Kasumi-1 (cell line): ENCODE measurements around the gene ZFR.
A peak's percentile ranks its signal among the peaks of the same experiment; 100 is the strongest.
"Not testable (repeated sequence)": the region's sequence is repeated elsewhere in the genome, so short reads cannot be mapped to it uniquely, and the experiment has no call there.

ENCODE experiments used
- DNase-seq, 2 experiments: peaks; one replicate each; lab custom pipeline; 2025; lab: John Stamatoyannopoulos, UW

ZFR gene

DNA sequence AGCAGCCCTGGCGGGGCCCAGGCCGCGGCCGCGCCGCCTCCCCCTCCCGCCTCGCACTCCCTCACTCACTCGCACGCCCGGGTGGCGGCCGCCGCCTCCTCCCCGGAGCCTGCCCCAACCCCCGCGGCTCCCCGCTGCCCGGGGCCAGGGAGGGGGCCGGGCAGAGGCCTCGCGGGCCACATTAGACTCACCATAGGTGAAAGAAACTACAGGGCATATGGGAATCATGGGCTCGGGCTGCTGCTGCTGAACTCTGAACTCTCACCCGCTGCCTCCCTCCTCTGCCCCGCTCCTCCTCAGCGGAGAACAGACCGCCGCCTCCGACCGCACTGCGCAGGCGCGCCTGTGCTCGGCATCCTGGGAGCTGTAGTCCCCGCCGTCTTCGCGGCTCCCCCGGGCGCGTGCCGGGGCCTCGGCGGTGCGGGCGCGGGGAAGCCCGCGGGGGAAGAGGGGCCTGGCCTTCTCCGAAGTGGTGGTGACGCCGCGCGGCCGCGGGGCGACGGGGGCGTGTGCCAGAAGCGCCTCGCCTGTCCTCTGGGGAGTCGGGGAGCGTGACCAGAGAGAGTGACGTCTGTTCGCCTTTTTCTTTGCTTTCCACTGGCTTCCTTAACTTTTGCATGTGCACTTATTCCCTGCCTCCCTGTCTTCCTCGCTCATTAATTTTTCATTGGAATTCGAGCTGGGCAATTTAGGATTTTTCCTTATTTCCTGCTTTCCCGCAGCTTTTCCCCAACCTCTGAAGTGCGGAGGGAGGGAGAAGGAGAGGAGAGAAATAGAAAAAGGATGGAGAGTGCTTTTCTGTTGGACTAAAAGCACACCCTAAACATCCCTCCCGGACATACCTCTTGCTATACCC lies at the start of gene ZFR:
Gene ZFR, minus strand, starts transcription at position 310 of the 856 bp plus-strand sequence. Its CDS starts 82 bp downstream, at position 228.
- DNase-seq: peak; percentile 88 to 90

- no peak for DNase-seq
These were observed 46.5 kb upstream of the ZFR start for GRCh38 chr5:32490972-32491557.

- peak; percentile 76 to 89 for DNase-seq
These were observed 45.4 kb upstream of the ZFR start for GRCh38 chr5:32489791-32490562.

DNA sequence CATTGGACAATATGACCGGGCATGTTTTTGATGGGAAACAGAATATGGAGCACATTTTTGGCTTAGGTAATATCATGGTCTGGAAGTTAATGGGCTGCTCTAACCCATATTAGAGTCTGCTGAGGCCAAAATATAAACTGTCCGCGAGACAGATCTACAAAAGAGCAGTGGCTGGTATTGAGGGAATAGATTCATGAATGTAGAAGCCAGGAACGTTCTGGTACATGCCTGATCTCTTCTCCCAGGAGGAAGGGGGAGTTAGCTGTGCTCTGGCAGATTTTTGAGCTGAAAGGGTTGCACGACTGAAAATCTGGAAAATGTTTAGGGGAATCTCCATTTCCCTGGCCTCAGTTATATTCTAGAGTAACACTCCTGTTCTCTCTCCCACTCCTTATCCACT lies 42.9 kb upstream of the ZFR start:
- no peak for DNase-seq

DNA sequence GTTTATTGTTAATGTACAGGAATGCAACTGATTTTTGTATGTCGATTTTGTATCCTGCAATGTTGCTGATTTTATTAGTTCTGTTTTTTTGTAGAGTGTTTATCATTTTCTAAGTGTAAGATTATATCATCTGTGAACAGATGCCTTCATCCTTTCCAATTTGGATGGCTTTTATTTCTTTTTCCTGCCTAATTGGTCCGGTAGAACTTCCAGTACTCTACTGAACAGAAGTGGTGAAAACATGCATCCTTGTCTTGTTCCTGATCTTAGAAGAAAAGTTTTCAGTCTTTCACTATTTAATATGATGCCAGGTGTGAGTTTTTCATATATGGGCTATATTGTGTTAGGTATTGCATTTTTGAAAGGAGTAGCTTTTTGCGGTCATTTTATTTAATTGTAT lies 42.5 kb upstream of the ZFR start:
- DNase-seq: no peak

- DNase-seq: no peak
These were observed 37.7 kb upstream of the ZFR start for GRCh38 chr5:32482193-32482592.

GRCh38 chr5:32479096-32479495 lies 34.6 kb upstream of the ZFR start:
- no peak for DNase-seq

GRCh38 chr5:32476891-32477290 lies 32.4 kb upstream of the ZFR start:
- no peak for DNase-seq

DNA sequence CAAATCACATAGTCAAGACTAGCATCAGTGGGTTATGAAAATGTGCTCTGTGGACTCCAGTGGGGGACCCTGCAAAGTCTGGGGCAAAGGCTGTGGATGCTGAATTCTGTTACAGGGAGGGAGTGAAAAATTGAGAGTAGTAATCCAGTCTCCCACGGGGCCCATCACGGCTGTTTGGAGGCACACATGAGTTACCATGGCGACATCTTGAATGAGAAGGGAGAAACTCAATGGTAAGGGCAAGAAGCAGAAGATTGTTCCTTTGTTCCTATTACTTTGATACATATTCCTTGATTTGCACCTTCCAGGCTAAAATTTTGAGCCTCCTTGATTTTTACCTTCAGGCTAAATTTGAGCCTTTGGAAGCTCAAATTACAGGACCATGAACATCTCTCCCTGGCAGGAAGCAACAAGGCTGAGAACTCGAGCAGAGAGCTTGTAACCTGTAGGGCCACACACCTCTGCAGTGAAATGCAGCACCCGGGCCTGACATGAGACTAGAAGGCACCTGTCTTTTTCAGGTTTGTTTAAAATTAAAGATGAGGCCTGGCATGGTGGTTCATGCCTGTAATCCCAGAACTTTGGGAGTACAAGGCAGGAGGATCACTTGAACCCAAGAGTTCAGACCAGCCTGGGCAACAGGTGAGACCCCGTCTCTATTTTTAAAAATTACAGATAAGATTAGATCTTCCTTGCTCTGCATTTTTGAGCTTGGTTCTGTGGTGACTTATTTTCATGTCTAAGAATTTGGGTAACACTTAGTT lies 31.0 kb upstream of the ZFR start:
- no peak for DNase-seq

DNA sequence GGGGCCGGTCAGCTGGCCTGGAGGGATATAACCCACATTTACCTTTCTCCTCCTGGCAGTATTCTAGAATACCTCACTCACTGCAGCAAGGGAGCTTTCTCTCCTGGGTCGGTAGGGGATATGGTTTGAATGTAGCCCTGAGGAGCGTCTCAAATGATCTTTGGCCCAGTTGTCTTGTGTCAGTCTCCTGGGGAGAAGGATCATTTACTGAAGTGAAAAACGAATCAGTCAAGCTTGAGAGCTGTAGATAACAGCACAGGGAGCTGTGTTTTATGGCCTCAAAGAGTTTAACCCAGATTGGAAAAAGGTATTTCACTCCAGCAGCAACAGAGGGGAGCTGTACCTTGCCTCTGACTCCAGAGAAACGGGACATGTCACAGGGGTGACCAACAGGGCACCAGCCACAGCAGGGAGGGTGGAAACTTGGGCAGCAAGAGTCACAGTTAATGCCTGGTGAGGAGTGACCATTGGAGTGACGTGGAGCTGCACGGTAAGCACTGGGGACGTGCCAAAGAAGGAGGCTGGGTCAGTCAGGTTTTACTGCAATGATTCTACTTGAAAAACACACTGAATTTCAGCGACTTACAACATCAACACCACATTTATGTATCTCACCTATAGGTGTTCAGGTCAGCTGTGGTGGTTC lies 29.8 kb upstream of the ZFR start:
- no peak for DNase-seq

DNA sequence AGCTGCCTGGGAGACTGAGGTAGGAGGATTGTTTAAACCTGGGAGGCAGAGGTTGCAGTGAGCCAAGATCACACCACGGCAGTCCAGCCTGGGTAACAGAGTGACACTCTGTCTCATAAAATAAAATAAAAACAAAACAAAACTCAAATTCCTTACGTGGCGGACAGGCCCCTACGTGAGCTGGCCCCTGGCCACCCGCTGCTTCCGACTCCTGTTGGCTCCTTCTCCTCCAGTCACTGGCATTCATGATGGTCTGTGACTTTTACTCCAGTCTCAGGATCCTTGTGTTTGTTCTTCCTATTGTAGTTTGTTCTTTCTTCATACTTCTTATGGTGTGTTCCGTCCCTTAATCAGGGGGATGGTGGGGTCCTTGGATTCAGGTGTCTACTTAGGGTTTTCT lies 28.5 kb upstream of the ZFR start:
- DNase-seq: no peak

DNA sequence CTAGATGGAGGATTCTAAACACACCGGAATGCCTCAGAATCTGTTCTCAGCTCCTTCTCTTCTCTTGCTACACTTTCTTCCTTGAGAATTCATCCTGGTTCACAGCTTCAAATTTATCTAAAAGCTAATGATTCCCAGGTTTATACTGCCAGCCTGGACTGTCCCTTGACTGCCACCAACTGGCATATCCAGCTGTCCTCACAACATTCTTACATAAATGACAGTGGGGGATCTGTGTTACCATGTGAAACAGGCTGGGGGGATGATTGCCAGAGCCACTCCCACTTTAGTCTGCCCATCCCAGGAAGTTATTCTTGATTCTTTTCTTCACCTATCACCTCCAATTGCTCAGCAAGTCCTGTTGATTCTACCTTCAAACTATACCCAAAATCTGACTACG lies 27.2 kb upstream of the ZFR start:
- no peak for DNase-seq

GRCh38 chr5:32465076-32465475 lies 20.5 kb upstream of the ZFR start:
- no peak for DNase-seq

GRCh38 chr5:32462618-32463017 lies 18.1 kb upstream of the ZFR start:
- peak in 1 of 2 experiments; percentile 42 for DNase-seq

DNA sequence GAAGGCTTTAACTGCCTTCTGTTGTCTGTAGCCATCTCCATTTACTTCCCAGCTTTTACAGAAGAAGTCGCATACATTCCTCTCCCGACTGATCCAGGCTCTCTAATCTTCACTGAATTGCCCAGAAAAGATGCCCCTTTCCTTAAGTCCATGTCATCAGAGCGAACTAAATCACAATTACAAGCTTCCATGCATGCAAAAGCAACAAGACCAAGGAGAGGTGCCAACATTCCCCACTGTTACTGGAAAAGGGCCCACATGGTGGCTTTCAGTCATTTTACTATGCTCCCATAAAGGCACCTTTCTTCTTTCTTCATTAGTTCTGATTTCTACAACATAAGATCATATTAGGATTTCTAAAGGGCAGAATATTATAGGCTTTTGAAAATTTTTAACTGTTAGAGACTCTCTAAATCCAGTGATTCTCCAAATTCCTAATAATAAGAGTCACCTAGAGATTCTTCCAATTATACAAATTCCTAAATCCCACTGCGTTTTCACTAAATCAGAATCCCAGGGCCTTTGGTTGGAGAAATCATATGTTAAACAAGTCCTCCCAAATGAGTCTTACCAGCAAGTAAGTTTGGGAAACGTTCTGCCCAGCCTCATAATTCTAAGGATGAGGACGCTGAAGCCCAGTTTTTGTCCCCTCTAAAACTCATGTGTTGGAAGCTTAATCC lies 17.0 kb upstream of the ZFR start:
- DNase-seq: no peak

GRCh38 chr5:32460702-32461101 lies 16.2 kb upstream of the ZFR start:
- no peak for DNase-seq

- DNase-seq: no peak
These were observed 14.4 kb upstream of the ZFR start for GRCh38 chr5:32458880-32459495.

DNA sequence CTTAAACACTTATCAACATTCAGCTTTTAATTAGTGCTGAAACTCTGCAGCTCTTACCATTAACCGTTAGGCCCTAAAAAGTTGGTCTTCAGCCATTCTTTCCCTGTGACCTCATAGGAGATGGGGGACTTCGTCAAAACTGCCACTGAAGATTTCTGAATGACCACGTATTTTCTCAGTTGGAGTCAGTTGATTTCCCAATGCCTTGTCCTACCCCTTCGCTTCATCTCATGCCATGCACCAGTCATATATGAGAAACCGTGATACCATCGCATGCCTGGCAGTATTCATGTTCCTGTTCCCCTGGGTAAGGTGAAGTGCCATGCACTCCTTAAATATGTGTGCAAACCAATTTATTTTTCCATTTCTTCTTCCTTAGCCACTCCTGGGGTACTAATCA lies 10.8 kb upstream of the ZFR start:
- no peak for DNase-seq

DNA sequence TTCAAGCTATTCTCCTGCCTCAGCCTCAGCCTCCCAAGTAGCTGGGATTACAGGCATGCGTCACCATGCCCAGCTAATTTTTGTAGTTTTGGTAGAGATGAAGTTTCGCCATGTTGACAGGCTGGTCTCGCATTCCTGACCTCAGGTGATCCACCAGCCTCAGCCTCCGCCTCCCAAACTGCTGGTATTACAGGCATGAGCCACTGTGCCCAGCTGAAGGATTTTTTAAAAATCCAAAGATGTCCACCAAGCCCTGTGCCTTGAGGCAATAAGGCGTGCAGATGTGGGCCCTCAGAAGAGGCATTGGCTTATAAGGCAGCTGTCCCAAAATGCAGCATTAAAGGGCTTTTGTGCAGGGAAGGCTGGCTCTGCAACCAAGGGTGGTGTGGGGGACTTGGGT lies 10.3 kb upstream of the ZFR start:
- DNase-seq: no peak

DNA sequence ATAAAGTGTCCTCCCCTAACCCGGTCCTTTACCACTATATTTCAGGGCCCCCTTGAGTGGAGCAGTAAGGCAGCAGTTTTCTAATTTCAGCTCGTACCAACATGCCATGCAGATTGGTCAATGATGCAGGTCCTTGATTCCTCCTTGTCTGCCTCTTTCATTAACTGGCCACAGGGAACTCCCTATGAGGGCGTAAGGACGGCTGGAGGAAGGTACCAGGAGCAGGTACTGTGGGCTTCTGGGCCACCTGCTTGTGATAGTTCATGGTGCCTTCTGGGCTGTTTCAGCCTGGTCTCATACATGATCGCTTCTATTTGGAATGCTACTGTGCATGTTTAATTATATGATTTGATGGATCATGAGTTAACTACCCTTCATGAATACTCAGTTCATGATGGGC lies 9.4 kb upstream of the ZFR start:
- DNase-seq: no peak

GRCh38 chr5:32452316-32452715 lies 7.8 kb upstream of the ZFR start:
- not testable (repeated sequence) for DNase-seq
